HAP-1 (cell line): ENCODE measurements around the gene ENTHD1.
"Not testable (repeated sequence)": the region's sequence is repeated elsewhere in the genome, so short reads cannot be mapped to it uniquely, and the experiment has no call there.

Experiments
- DNase-seq, 2 experiments: peaks; one replicate each; pipeline ENCODE4 v3.0.0-alpha.2; 2016 to 2020; ENCODE audit warnings: low spot score in 2 of 2
- H3K27me3 ChIP-seq: fragments of 250-450 bp; sonication (Bioruptor Pico); 2 replicates; pipeline ENCODE4 v1.5.1; 2020; ENCODE audit warnings: low read depth, mild to moderate bottlenecking, moderate library complexity
- H3K36me3 ChIP-seq: fragments of 250-450 bp; sonication (Bioruptor Pico); replicated peaks from 2 replicates; pipeline ENCODE4 v1.5.1; 2020; ENCODE audit warnings: mild to moderate bottlenecking
- H3K4me1 ChIP-seq: fragments of 250-450 bp; sonication (Bioruptor Pico); 2 replicates; pipeline ENCODE4 v1.5.1; 2020; ENCODE audit warnings: mild to moderate bottlenecking
- H3K4me3 ChIP-seq: fragments of 250-450 bp; sonication (Bioruptor Pico); 2 replicates; pipeline ENCODE4 v1.5.1; 2020; ENCODE audit warnings: mild to moderate bottlenecking, moderate library complexity
- H3K9me3 ChIP-seq: fragments of 250-450 bp; sonication (Bioruptor Pico); 2 replicates; pipeline ENCODE4 v1.5.1; 2020; ENCODE audit warnings: mild to moderate bottlenecking, moderate library complexity
- in situ Hi-C: fragments of 300-500 bp; cut with MboI; formaldehyde crosslinking; loops from 3 replicates; pipeline ENCODE4 v1.14.3; 2020; ENCODE audit warnings: low sequenced_read_pairs, inconsistent platforms, mixed read lengths

The ENTHD1 gene

DNA sequence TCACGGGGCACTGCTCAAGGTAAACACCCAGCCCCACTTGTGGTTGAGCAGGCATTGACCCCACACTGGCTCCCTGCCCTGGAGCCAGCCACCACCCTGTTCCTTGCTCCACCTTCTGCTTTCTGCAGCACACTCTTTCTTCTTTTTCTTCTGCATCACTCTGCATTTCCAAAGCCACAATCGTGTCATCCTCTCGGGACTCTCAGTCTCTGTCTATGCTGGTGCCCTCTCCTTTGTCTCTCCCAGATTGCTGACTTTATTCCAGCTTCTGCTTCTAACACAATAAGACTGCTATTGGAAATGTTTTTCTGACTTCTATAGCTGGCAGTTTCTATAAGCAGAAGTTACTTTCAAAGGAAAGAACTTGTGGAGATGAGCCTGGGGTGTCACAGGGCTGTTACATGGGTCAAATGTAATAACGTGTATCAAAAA is 21.8 kb upstream of the ENTHD1 start:
- no peaks in the 10 kb centered on the region for H3K36me3 ChIP-seq
- peaks cover 52% of the 10 kb centered on the region for H3K4me1 ChIP-seq
- no peaks in the 10 kb centered on the region for H3K27me3 ChIP-seq
- in situ Hi-C loops = no loop called here
- H3K4me3 ChIP-seq = no peak overlapping the region
- no peaks in the 10 kb centered on the region for H3K9me3 ChIP-seq
- DNase-seq = peak; percentile 62 to 83

DNA sequence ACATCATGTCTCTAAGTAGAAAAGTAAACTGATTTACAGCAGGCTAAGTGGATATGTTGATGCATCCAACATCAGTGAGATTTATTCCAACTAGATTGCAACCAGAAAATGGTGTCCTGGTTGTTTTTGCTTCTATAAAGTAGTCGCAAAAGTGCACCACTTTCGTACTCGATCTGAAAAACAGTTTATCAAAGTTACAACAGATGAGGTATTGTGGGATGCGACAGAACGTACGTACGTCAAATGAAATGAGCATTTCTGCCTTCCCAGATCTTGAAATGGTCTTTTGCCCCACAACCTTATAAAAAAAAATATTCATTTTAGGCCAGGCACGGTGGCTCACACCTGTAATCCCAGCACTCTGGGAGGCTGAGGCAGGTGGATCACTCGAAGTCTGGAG is 21.0 kb upstream of the ENTHD1 start:
- in situ Hi-C loops = no loop called here
- Histone ChIP-seq H3K4me3 (no peak overlapping the region), H3K4me1 (peaks cover 52% of the 10 kb centered on the region), H3K27me3 (no peaks in the 10 kb centered on the region), H3K9me3 (no peaks in the 10 kb centered on the region), H3K36me3 (no peaks in the 10 kb centered on the region)
- DNase-seq = no peak

DNA sequence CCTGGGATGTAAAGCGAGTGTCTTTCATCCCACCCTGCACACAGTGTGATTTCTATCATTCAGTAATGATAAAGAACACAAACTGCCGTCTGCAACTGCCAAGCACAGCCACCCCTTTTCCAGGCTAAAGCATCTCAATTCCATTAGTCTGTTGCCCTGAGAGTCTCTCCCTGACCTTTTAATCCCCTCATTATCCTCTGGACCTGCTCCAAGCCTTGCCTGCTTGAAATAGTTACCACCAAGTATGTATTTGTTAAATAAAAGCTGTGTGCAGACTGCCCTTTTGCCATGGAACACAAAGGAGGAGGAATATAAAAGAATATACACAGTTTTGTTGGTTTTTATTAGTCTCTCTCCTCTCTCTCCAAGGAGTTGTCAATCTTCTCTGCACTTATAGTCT is 20.3 kb upstream of the ENTHD1 start:
- peaks cover 52% of the 10 kb centered on the region for H3K4me1 ChIP-seq
- H3K4me3 ChIP-seq = no peak overlapping the region
- DNase-seq = peak; percentile 90 to 99
- no peaks in the 10 kb centered on the region for H3K36me3 ChIP-seq
- H3K27me3 ChIP-seq = no peaks in the 10 kb centered on the region
- H3K9me3 ChIP-seq = no peaks in the 10 kb centered on the region
- in situ Hi-C loops = no loop called here

DNA sequence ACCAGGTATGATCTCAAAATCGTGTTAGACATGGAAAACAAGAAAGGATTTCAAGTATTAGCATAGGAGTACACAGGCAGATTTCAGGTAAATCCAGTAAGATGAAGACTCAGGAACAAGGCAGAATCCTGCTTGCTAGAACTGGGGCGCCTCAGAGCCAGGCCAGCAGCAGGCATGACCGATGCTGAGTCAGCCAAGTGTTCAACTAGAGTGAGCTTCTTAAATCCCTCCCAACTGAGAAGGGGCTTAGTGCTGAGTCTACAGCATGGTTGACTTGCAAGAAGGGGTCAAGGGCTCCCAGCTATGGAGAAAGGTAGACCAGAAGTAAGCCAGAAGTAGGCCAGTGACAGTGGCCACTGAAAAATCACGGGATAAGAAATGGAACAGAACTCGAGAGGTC is 19.8 kb upstream of the ENTHD1 start:
- Histone ChIP-seq H3K4me1 (peaks cover 50% of the 10 kb centered on the region), H3K36me3 (no peaks in the 10 kb centered on the region), H3K9me3 (no peaks in the 10 kb centered on the region), H3K27me3 (no peaks in the 10 kb centered on the region), H3K4me3 (no peak overlapping the region)
- in situ Hi-C loops = no loop called here
- DNase-seq = peak in 1 of 2 experiments; percentile 36

- Histone ChIP-seq H3K9me3 (no peaks in the 10 kb centered on the region), H3K27me3 (no peaks in the 10 kb centered on the region), H3K4me1 (peaks cover 38% of the 10 kb centered on the region), H3K36me3 (no peaks in the 10 kb centered on the region), H3K4me3 (no peak overlapping the region)
- in situ Hi-C loops = no loop called here
- DNase-seq = no peak
Observed at GRCh38 chr22:39910876-39911613, 17.5 kb upstream of the ENTHD1 start.

GRCh38 chr22:39908737-39909136 is 15.2 kb upstream of the ENTHD1 start:
- in situ Hi-C loops = no loop called here
- Histone ChIP-seq H3K27me3 (no peaks in the 10 kb centered on the region), H3K36me3 (no peaks in the 10 kb centered on the region), H3K9me3 (no peaks in the 10 kb centered on the region), H3K4me1 (peaks cover 25% of the 10 kb centered on the region), H3K4me3 (no peak overlapping the region)
- DNase-seq = no peak

DNA sequence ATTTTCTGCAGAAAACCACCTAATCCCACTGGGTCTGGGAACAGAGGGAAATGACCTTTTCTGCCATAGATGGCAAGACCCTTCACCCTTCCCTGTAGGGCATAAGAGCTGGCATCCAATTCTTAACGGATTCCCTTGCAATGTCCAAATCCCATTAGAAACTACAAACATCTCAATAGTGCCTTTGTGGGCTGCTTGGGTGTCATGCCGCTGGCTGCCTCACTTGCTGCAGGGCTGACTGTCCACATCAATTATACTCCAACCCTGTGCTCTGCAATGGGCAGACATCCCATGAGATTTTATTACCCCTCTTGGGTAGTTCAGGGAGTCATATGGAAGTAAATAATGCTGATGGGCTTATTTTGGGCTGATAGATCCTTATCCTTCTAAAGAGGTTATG is 14.6 kb upstream of the ENTHD1 start:
- no peak overlapping the region for H3K4me3 ChIP-seq
- in situ Hi-C loops = no loop called here

DNA sequence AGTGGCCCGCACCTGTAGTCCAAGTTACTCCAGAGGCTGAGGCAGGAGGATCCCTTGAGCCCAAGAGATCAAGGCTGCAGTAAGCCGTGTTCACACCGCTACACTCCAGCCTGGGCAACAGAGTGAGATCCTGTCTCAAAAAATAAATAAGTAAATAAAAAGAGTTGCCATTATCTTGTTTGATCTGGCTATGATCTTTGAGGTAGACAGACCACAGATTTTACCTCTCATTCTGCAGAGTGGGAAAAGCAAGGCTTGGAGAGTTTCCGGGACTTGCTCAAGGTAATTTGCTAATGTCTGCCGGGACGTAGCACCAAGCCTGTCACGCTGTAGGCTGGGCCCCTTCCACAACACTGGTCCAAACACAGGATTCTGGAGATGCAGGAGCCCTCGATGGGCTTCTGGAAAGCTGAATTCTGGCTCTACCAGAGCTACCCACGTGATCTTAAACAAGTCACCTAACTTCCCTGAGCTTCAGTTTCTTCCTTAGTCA is 14.1 kb upstream of the ENTHD1 start:
- Histone ChIP-seq H3K9me3 (no peaks in the 10 kb centered on the region), H3K27me3 (no peaks in the 10 kb centered on the region), H3K36me3 (no peaks in the 10 kb centered on the region), H3K4me1 (peaks cover 18% of the 10 kb centered on the region), H3K4me3 (no peak overlapping the region)
- in situ Hi-C loops = no loop called here
- DNase-seq = no peak

More for the DNA sequence above, 14.6 kb upstream of the ENTHD1 start:
- DNase-seq = no peak
- Histone ChIP-seq H3K36me3 (no peaks in the 10 kb centered on the region), H3K9me3 (no peaks in the 10 kb centered on the region), H3K4me1 (peaks cover 19% of the 10 kb centered on the region), H3K27me3 (no peaks in the 10 kb centered on the region)

GRCh38 chr22:39907047-39907446 is 13.5 kb upstream of the ENTHD1 start:
- no peak overlapping the region for H3K4me3 ChIP-seq
- H3K27me3 ChIP-seq = no peaks in the 10 kb centered on the region
- peaks cover 18% of the 10 kb centered on the region for H3K4me1 ChIP-seq
- no peaks in the 10 kb centered on the region for H3K9me3 ChIP-seq
- no peaks in the 10 kb centered on the region for H3K36me3 ChIP-seq
- in situ Hi-C loops = no loop called here
- no peak for DNase-seq

- H3K36me3 ChIP-seq = no peaks in the 10 kb centered on the region
- in situ Hi-C loops = no loop called here
- DNase-seq = peak; percentile 56 to 96
- H3K4me1 ChIP-seq = peaks cover 18% of the 10 kb centered on the region
- no peak overlapping the region for H3K4me3 ChIP-seq
- no peaks in the 10 kb centered on the region for H3K27me3 ChIP-seq
- H3K9me3 ChIP-seq = no peaks in the 10 kb centered on the region
Observed at GRCh38 chr22:39906207-39906606, 12.6 kb upstream of the ENTHD1 start.

- in situ Hi-C loops = no loop called here
- Histone ChIP-seq H3K4me3 (no peak overlapping the region), H3K27me3 (no peaks in the 10 kb centered on the region), H3K36me3 (no peaks in the 10 kb centered on the region), H3K4me1 (peaks cover 18% of the 10 kb centered on the region), H3K9me3 (no peaks in the 10 kb centered on the region)
- peak; percentile 72 to 98 for DNase-seq
Observed at GRCh38 chr22:39905687-39906086, 12.1 kb upstream of the ENTHD1 start.

DNA sequence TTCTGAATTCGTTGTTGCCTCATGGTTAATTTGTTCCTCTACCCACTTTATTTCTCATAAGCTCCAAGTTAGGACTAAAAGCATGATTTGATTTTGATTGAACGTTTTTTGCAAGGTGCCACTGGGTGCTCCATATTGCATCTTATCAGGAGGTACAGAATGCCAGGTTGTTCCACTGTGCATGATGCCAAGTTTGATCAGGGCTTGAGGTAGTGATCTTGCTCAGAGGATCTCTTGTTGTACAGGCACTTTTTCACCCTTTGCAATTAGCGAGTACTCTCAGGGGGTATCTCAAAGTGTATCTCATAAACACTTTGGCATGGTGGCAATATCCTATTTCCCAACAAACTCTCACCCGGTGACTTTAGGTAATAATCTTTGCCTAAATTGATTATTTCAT is 11.3 kb upstream of the ENTHD1 start:
- peaks cover 18% of the 10 kb centered on the region for H3K4me1 ChIP-seq
- H3K27me3 ChIP-seq = no peaks in the 10 kb centered on the region
- no peaks in the 10 kb centered on the region for H3K36me3 ChIP-seq
- no peak overlapping the region for H3K4me3 ChIP-seq
- DNase-seq = no peak
- in situ Hi-C loops = no loop called here
- H3K9me3 ChIP-seq = no peaks in the 10 kb centered on the region

- H3K9me3 ChIP-seq, DNase-seq, in situ Hi-C loops, H3K36me3 ChIP-seq, H3K4me3 ChIP-seq, H3K27me3 ChIP-seq: not testable (repeated sequence)
- H3K4me1 ChIP-seq = peaks cover 18% of the 10 kb centered on the region
Observed at GRCh38 chr22:39904024-39904423, 10.5 kb upstream of the ENTHD1 start.

GRCh38 chr22:39901565-39902146 is 8.1 kb upstream of the ENTHD1 start:
- Histone ChIP-seq H3K4me3 (no peak overlapping the region), H3K36me3 (no peaks in the 10 kb centered on the region)

More at GRCh38 chr22:39901565-39902146, 8.1 kb upstream of the ENTHD1 start:
- in situ Hi-C loops = no loop called here
- Histone ChIP-seq H3K9me3 (no peaks in the 10 kb centered on the region), H3K27me3 (no peaks in the 10 kb centered on the region), H3K4me1 (peaks cover 12% of the 10 kb centered on the region)
- no peak for DNase-seq
